ENCODE data around the gene MBD3.

MBD3 gene

GRCh38 chr19:1618157-1619093 lies 25.8 kb upstream of the MBD3 start:
- DNase-seq = no peak

- DNase-seq = no peak
Measured at GRCh38 chr19:1616875-1617274, 24.2 kb upstream of the MBD3 start.

GRCh38 chr19:1616396-1616795 lies 23.7 kb upstream of the MBD3 start:
- DNase-seq = no peak

- no peak for DNase-seq
Measured at GRCh38 chr19:1615156-1615765, 22.6 kb upstream of the MBD3 start.

- DNase-seq = no peak
Measured at GRCh38 chr19:1613808-1614570, 21.3 kb upstream of the MBD3 start.

- DNase-seq = no peak
Measured at GRCh38 chr19:1613146-1613545, 20.5 kb upstream of the MBD3 start.

GRCh38 chr19:1612114-1613086 lies 19.7 kb upstream of the MBD3 start:
- no peak for DNase-seq

- DNase-seq = no peak
Measured at GRCh38 chr19:1611353-1611752, 18.7 kb upstream of the MBD3 start.

GRCh38 chr19:1610579-1610978 lies 17.9 kb upstream of the MBD3 start:
- DNase-seq = no peak

- DNase-seq = no peak
Measured at GRCh38 chr19:1609680-1610474, 17.2 kb upstream of the MBD3 start.

GRCh38 chr19:1609103-1609396 lies 16.4 kb upstream of the MBD3 start:
- DNase-seq = no peak

- no peak for DNase-seq
Measured at GRCh38 chr19:1608359-1609102, 15.9 kb upstream of the MBD3 start.

- DNase-seq = no peak
Measured at GRCh38 chr19:1606138-1606651, 13.5 kb upstream of the MBD3 start.

- DNase-seq = peak; percentile 91
Measured at GRCh38 chr19:1605236-1606137, 12.8 kb upstream of the MBD3 start, which contains the start of gene UQCR11. Gene UQCR11 (minus strand): TSS chr19:1605462. CDS start chr19:1605409, 53 bp downstream.

- DNase-seq = no peak
Measured at GRCh38 chr19:1602091-1602707, 9.5 kb upstream of the MBD3 start.

GRCh38 chr19:1601613-1602064 lies 9.0 kb upstream of the MBD3 start:
- no peak for DNase-seq

GRCh38 chr19:1599460-1599846 lies 6.8 kb upstream of the MBD3 start:
- no peak for DNase-seq

- DNase-seq = no peak
Measured at GRCh38 chr19:1598777-1599459, 6.3 kb upstream of the MBD3 start.

- DNase-seq = no peak
Measured at GRCh38 chr19:1593501-1593772, 772 bp upstream of the MBD3 start.
